ENCODE measurements around the gene CASZ1.

CASZ1 gene

DNA sequence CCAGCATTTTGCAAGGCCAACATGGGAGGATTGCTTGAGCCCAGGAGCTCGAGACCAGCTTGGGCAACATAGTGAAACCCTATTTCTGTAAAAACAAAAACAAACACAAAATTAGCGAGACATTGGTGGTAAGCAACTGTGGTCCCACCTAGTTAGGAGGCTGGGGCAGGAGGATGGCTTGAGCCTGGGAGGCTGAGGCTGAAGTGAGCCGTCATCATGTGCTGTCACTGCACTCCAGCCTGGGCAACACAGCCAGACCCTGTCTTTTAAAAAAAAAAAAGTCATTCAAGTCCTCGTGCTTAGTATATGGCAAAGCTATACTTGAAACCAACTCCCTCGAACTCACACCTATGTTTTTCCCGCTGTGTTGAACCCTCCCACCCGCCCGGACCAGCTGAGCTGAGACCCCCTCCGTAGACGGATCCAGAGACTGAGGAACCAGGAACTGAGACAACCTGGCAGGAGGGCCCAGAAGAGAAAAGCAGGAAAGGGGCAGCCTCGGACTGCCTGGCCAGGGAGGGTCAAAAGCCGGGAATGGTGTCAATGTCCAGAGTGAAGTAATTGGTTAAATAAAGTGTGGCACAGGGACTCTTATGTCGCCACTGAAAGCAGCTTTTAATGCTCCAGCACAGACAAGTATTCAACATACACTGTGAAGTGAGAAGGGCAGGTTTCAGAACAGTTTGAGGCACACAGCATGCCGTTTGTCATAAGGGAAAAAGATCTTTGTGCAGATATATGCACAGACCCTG is 32.8 kb upstream of the CASZ1 start:
- no peak overlapping the region for H3K27ac ChIP-seq (ENCODE audit: poor library complexity, severe bottlenecking)
- TF ChIP-seq, protein P1, sequence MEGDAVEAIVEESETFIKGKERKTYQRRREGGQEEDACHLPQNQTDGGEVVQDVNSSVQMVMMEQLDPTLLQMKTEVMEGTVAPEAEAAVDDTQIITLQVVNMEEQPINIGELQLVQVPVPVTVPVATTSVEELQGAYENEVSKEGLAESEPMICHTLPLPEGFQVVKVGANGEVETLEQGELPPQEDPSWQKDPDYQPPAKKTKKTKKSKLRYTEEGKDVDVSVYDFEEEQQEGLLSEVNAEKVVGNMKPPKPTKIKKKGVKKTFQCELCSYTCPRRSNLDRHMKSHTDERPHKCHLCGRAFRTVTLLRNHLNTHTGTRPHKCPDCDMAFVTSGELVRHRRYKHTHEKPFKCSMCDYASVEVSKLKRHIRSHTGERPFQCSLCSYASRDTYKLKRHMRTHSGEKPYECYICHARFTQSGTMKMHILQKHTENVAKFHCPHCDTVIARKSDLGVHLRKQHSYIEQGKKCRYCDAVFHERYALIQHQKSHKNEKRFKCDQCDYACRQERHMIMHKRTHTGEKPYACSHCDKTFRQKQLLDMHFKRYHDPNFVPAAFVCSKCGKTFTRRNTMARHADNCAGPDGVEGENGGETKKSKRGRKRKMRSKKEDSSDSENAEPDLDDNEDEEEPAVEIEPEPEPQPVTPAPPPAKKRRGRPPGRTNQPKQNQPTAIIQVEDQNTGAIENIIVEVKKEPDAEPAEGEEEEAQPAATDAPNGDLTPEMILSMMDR (IDR thresholded peaks at IDR 0.05; ENCODE audit: poor library complexity, severe bottlenecking), result no peak
- ATAC-seq (ENCODE audit: low read depth), result no peak

DNA sequence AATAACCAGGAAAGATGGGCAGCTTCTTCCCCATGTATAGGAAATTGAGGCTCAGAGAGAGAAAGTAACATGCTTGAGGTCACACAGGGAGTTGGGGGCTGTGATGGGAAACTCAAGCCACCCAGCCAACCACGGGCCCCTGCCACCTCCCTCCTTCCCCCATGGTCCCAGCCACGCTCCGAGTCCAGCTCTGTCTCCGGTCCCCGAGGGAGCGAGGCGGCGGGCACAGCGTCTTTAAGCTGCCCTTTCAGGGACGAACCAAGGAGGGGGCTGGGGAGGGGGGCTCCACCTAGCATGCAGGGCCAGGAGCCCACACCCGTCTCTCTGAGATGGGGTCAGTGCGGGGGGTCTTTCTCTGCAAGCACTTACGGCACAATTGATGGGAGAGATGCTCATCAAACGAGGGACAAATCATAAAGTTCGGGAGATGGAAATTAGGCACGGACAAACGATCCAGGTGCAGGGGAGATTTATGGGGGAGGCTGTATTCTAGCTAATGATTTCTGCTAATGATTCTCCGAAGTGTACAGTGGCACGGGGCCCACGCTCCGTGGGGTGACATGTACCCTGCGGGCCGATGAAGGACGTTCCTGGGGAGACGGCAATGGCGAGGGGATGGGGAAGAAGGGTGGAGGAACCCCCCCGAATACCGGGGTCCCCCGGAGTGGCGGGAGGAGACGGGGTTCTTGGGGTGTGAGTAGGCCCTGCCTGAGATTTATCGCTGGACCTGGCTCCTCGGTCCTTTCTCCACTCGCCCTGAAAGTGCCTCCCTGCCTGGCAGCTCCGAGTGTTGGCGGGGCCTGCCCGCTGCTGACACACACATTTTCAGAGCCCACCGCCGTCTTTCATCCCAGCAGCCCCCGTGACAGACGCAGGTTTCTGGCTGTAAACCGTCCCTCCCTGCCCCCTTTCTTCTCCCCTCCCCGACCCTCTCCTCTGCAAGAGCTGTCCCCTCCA is 31.2 kb upstream of the CASZ1 start:
- peaks cover 28% of the 10 kb centered on the region for H3K4me1 ChIP-seq (ENCODE audit: insufficient read depth, poor library complexity, severe bottlenecking)
- no peak overlapping the region for H3K4me3 ChIP-seq (ENCODE audit: severe bottlenecking)
- no peak for DNase-seq (ENCODE audit: low spot score)
- no peaks in the 10 kb centered on the region for H3K9me3 ChIP-seq (ENCODE audit: severe bottlenecking)
- no peak for ATAC-seq (ENCODE audit: low read depth)
- no peaks in the 10 kb centered on the region for H3K27me3 ChIP-seq (ENCODE audit: insufficient read depth, poor library complexity, severe bottlenecking)
- H3K36me3 ChIP-seq (ENCODE audit: low read depth), result no peaks in the 10 kb centered on the region
- no peak overlapping the region for H3K27ac ChIP-seq (ENCODE audit: poor library complexity, severe bottlenecking)
- TF ChIP-seq, protein P1 (IDR thresholded peaks at IDR 0.05; ENCODE audit: poor library complexity, severe bottlenecking), result no peak

More for the DNA sequence above, 32.8 kb upstream of the CASZ1 start:
- DNase-seq (ENCODE audit: low spot score), result no peak
- Histone ChIP-seq H3K9me3 (ENCODE audit: severe bottlenecking) (no peaks in the 10 kb centered on the region), H3K27me3 (ENCODE audit: insufficient read depth, poor library complexity, severe bottlenecking) (no peaks in the 10 kb centered on the region), H3K4me1 (ENCODE audit: insufficient read depth, poor library complexity, severe bottlenecking) (peaks cover 31% of the 10 kb centered on the region), H3K36me3 (ENCODE audit: low read depth) (no peaks in the 10 kb centered on the region), H3K4me3 (ENCODE audit: severe bottlenecking) (no peak overlapping the region)

DNA sequence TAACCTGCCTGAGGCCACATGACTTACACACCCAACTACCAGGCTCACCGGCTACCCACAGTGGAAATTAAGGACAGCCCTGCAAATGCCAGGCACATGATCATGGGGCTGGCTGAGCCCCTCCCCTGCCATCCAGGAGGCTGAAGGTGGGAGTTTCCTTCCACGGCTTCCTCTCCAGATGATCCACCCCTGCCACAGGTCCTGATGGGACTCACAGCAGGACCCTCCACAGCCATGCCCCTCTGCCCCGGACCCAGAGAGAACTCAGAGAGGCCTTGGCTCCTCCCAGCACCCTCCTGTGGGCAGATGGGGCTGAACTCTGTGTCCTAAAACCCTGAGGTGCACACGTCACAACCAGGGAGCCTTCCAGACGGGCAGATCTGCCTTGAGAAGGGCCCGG is 29.1 kb upstream of the CASZ1 start:
- TF ChIP-seq, protein P1 (IDR thresholded peaks at IDR 0.05; ENCODE audit: poor library complexity, severe bottlenecking), result no peak
- Histone ChIP-seq H3K27ac (ENCODE audit: poor library complexity, severe bottlenecking) (peak overlapping the region; percentile 36), H3K4me1 (ENCODE audit: insufficient read depth, poor library complexity, severe bottlenecking) (peaks cover 12% of the 10 kb centered on the region), H3K36me3 (ENCODE audit: low read depth) (no peaks in the 10 kb centered on the region), H3K4me3 (ENCODE audit: severe bottlenecking) (no peak overlapping the region), H3K27me3 (ENCODE audit: insufficient read depth, poor library complexity, severe bottlenecking) (no peaks in the 10 kb centered on the region), H3K9me3 (ENCODE audit: severe bottlenecking) (no peaks in the 10 kb centered on the region)
- DNase-seq (ENCODE audit: low spot score) (no peak), ATAC-seq (ENCODE audit: low read depth) (no peak)

DNA sequence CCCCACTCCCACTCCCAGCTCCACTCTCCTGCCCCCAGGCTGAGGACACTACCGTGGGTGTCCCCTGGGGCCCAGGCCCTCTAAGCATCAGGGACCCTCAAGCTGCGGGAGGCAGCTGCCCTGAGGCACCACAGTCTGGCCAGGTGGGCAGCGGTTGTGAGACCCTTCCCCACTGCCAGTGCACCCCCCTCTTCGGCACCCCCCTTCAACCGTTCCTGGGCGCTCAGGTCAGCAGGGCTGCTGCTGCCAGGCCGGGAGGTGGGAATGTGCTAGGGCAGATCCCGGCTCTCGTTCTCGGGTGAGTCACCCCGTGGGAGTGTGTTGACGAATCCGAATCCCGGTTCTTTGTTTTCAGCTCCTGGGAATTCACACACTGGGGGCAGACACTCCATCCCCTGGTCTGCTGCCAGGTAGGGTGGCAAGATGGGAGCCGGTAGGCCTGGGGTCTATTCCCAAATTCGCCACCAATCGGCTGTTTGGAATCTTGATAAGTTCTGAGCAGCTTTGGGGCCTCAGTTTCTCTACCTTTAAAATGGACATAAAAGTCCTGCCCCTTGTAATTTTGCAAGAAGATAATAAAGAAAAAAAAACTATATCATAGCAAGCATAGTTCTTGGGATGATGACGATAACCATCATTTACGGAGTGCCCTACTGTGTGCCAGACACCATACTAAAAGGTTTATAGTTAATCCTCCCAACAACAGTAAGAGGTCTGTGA is 28.5 kb upstream of the CASZ1 start:
- TF ChIP-seq, protein P1 (IDR thresholded peaks at IDR 0.05; ENCODE audit: poor library complexity, severe bottlenecking), result no peak
- no peaks in the 10 kb centered on the region for H3K9me3 ChIP-seq (ENCODE audit: severe bottlenecking)
- H3K4me3 ChIP-seq (ENCODE audit: severe bottlenecking), result no peak overlapping the region
- H3K27ac ChIP-seq (ENCODE audit: poor library complexity, severe bottlenecking), result peak overlapping the region; percentile 36
- H3K36me3 ChIP-seq (ENCODE audit: low read depth), result no peaks in the 10 kb centered on the region
- peaks cover 11% of the 10 kb centered on the region for H3K4me1 ChIP-seq (ENCODE audit: insufficient read depth, poor library complexity, severe bottlenecking)
- H3K27me3 ChIP-seq (ENCODE audit: insufficient read depth, poor library complexity, severe bottlenecking), result no peaks in the 10 kb centered on the region
- DNase-seq (ENCODE audit: low spot score), result peak; percentile 92
- ATAC-seq (ENCODE audit: low read depth), result peak; percentile 98
